ENCODE measurements around the gene CITED2. TPM values are rescaled to one million over a fixed set of nuclear protein-coding genes. Genes with fewer than 3 reads are reported as not detected.

Gene CITED2
- total and polyA plus RNA-seq, 2 experiments from 2014 or later, result 78.5 to 292 TPM

GRCh38 chr6:139346392-139346791, 28.1 kb downstream of the CITED2 start:
- Histone ChIP-seq H3K79me2 (no peaks in the 10 kb centered on the region), H3K9me3 (ENCODE audit: low read depth) (no peaks in the 10 kb centered on the region), H3K4me1 (ENCODE audit: insufficient read depth) (no peaks in the 10 kb centered on the region), H3K9me2 (replicated peaks; ENCODE audit: insufficient read depth) (no peaks in the 10 kb centered on the region), H3K27ac (no peak overlapping the region), H4K20me1 (ENCODE audit: insufficient read depth, poor library complexity, severe bottlenecking) (no peaks in the 10 kb centered on the region), H3K27me3 (no peaks in the 10 kb centered on the region), H3K4me3 (no peak overlapping the region), H2AFZ (no peak overlapping the region), H3K36me3 (replicated peaks; ENCODE audit: insufficient read depth, low read depth) (no peaks in the 10 kb centered on the region), H3K4me2 (no peak overlapping the region)
- no peak for DNase-seq (ENCODE audit: low spot score)
- 99% methylated on average over 2 of the region's 2 CpGs for WGBS (ENCODE audit: low lambda C conversion rate, missing lambda C conversion rate)
- TF ChIP-seq EZH2 (IDR thresholded peaks at IDR 0.05; ENCODE audit: borderline replicate concordance) (no peak), EZH2phosphoT487 (IDR thresholded peaks at IDR 0.05; ENCODE audit: low read depth, severe bottlenecking, unreplicated experiment) (no peak), CTCF (IDR thresholded peaks at IDR 0.05; ENCODE audit: poor library complexity) (no peak)

GRCh38 chr6:139344186-139344963, 30.1 kb downstream of the CITED2 start:
- H3K4me2 ChIP-seq, result no peak overlapping the region
- H3K36me3 ChIP-seq (replicated peaks; ENCODE audit: insufficient read depth, low read depth), result no peaks in the 10 kb centered on the region
- no peak for DNase-seq (ENCODE audit: low spot score)
- no peak for TF ChIP-seq EZH2 (IDR thresholded peaks at IDR 0.05; ENCODE audit: borderline replicate concordance)
- no peak for TF ChIP-seq EZH2phosphoT487 (IDR thresholded peaks at IDR 0.05; ENCODE audit: low read depth, severe bottlenecking, unreplicated experiment)
- TF ChIP-seq CTCF (IDR thresholded peaks at IDR 0.05; ENCODE audit: poor library complexity), result no peak
- no peaks in the 10 kb centered on the region for H3K9me3 ChIP-seq (ENCODE audit: low read depth)
- H3K4me3 ChIP-seq, result no peak overlapping the region
- no peaks in the 10 kb centered on the region for H3K79me2 ChIP-seq
- WGBS (ENCODE audit: low lambda C conversion rate, missing lambda C conversion rate), result 85% methylated on average over 4 of the region's 4 CpGs
- H3K9me2 ChIP-seq (replicated peaks; ENCODE audit: insufficient read depth), result no peaks in the 10 kb centered on the region
- no peaks in the 10 kb centered on the region for H4K20me1 ChIP-seq (ENCODE audit: insufficient read depth, poor library complexity, severe bottlenecking)
- H3K27ac ChIP-seq, result no peak overlapping the region
- no peaks in the 10 kb centered on the region for H3K27me3 ChIP-seq
- H2AFZ ChIP-seq, result no peak overlapping the region
- no peaks in the 10 kb centered on the region for H3K4me1 ChIP-seq (ENCODE audit: insufficient read depth)

- no peaks in the 10 kb centered on the region for H3K36me3 ChIP-seq (replicated peaks; ENCODE audit: insufficient read depth, low read depth)
- no peak overlapping the region for H3K27ac ChIP-seq
- no peaks in the 10 kb centered on the region for H3K27me3 ChIP-seq
- H3K4me2 ChIP-seq, result no peak overlapping the region
- H3K9me2 ChIP-seq (replicated peaks; ENCODE audit: insufficient read depth), result no peaks in the 10 kb centered on the region
- no peak for TF ChIP-seq EZH2phosphoT487 (IDR thresholded peaks at IDR 0.05; ENCODE audit: low read depth, severe bottlenecking, unreplicated experiment)
- no peak for TF ChIP-seq CTCF (IDR thresholded peaks at IDR 0.05; ENCODE audit: poor library complexity)
- no peak for TF ChIP-seq EZH2 (IDR thresholded peaks at IDR 0.05; ENCODE audit: borderline replicate concordance)
- H3K4me3 ChIP-seq, result no peak overlapping the region
- H3K79me2 ChIP-seq, result no peaks in the 10 kb centered on the region
- no peaks in the 10 kb centered on the region for H3K4me1 ChIP-seq (ENCODE audit: insufficient read depth)
- H4K20me1 ChIP-seq (ENCODE audit: insufficient read depth, poor library complexity, severe bottlenecking), result no peaks in the 10 kb centered on the region
- H3K9me3 ChIP-seq (ENCODE audit: low read depth), result no peaks in the 10 kb centered on the region
- H2AFZ ChIP-seq, result no peak overlapping the region
- DNase-seq (ENCODE audit: low spot score), result no peak
- WGBS (ENCODE audit: low lambda C conversion rate, missing lambda C conversion rate), result 59% methylated on average over 1 of the region's 2 CpGs
Observed at GRCh38 chr6:139343052-139343750, 31.2 kb downstream of the CITED2 start.

Data from hepatocyte (in vitro differentiated cells).